ENCODE data around the gene IL11RA. TPM values are rescaled to one million over a fixed set of nuclear protein-coding genes. Genes with fewer than 3 reads are reported as not detected.
A peak's percentile ranks its signal among the peaks of the same experiment; 100 is the strongest.

The IL11RA gene
- total RNA-seq, result 72.4 TPM

GRCh38 chr9:34651876-34652601 lies at the start of gene IL11RA:
Gene IL11RA (plus strand): TSS chr9:34652185. CDS start chr9:34655218, 3,033 bp downstream.
- DNase-seq, result peak; percentile 94

DNA sequence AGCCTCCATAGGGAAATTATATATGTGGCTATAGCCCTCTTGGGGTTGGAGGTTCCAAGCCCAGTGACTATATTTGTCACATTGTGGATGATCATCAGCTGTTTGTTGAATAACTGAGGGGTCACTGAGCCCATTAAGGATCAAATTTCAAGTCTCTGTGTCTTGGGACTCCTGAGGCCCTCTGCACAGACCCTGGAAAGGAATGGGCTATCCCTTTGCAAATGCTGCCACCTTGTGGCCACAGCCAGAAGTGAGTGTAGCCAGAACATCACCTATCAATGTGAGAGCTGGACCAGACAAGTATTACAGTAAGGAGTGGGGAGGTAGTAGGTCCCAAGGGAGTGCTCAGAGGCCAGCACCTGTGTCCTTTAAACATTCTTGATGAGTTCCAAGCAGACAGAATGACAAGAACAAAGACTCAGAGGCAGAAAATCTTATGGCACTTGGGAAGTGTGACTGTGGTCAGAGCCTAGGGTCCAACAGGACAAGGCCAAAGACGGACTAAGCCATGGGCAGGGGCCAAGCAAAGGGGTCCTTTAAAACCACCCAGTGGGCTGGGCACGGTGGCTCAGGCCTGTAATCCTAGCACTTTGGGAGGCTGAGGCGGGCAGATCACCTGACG lies 48.3 kb upstream of the IL11RA start:
- DNase-seq, result peak; percentile 91

- no peak for DNase-seq
Measured at GRCh38 chr9:34606190-34606589, 45.8 kb upstream of the IL11RA start.

GRCh38 chr9:34606905-34607304 lies 45.1 kb upstream of the IL11RA start:
- no peak for DNase-seq

- no peak for DNase-seq
Measured at GRCh38 chr9:34607331-34607730, 44.7 kb upstream of the IL11RA start.

DNA sequence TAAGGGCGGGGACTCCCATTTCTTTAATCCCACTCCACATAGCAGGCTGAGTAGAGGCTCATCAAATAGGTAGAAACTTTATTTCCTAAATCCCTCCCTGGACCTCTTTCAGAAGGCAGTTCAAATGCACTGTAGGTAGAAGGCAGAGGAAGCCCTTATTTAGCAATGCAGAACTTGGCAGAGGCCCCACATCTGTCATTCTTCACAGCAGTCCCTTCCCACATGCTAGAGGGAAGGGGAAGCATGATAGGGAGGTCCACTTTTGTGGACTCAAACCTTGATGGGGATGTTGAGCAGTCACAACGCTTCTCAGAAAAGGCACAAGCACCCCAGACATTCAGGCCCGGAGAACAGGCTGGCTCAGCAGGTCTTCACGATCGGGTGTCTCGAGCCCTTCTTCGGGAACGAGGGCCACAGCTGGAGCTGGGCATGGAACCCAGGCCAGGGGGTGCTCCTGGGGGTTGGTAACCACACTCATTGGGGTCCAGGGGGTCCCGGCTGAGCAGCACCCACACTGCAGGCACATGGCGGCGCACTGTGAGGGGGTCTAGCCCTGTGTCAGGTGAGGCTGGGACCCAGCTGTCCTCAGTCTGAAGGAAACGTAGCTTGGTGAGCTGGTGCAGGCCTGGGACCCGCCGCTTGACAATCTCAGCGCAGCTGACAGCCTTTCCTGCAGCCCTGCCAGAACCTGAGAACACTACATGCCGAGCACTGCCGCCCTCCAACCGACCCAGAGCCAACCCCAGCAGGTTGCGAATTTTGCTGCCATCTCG lies 41.4 kb upstream of the IL11RA start:
- DNase-seq, result no peak

DNA sequence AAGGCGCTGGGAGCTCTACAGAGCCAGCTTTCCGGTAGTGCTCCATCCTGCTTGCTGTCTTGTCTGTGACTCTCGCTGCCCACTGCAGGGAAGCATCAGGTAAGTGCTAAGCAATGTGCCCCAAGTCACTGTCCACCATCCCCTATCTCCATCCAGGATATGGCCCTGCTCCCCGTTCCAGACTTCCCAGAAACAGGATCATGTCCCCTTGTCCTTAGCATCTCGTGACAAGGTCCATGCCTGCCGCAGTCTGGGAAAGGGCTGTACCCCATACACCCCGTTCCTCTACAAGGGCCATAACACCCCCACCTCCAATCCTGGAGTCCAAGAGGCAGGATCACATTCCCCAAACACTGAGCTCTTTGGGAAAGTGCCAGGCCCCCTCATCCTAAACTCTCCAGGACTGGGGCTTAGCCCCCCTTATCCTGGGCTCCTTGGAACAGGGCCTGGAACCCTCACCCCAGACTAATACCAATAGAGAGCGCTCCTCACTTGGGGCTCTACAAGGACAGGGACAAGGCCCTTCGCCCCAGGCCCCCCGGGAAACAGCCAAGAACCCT lies 40.7 kb upstream of the IL11RA start:
- DNase-seq, result no peak

- DNase-seq, result peak; percentile 94
Measured at GRCh38 chr9:34611811-34612787, 39.9 kb upstream of the IL11RA start, which contains the start of gene RPP25L. Gene RPP25L (minus strand): TSS chr9:34612097. CDS start chr9:34611296, 801 bp downstream.

GRCh38 chr9:34612788-34613390 lies 39.1 kb upstream of the IL11RA start:
- peak; percentile 91 for DNase-seq

DNA sequence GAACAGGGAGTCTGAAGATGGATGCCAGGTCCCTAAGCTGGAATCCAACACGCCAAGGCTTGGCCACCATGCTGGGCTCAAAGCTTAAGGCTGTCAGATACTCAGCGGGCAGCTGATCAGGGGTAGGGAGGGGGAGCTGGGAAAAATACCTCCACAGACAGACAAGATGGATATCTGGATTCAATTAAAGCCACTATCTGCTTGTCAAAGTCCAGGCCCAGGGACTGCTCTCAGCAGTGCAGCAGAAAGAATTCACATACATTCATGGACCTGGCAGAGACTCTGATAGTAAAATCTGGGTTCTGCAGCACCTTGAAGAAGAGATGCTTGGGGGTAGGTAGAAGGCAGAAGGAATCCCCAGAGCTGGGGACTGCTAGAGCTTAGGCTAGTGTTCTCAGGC lies 36.9 kb upstream of the IL11RA start:
- DNase-seq, result no peak

DNA sequence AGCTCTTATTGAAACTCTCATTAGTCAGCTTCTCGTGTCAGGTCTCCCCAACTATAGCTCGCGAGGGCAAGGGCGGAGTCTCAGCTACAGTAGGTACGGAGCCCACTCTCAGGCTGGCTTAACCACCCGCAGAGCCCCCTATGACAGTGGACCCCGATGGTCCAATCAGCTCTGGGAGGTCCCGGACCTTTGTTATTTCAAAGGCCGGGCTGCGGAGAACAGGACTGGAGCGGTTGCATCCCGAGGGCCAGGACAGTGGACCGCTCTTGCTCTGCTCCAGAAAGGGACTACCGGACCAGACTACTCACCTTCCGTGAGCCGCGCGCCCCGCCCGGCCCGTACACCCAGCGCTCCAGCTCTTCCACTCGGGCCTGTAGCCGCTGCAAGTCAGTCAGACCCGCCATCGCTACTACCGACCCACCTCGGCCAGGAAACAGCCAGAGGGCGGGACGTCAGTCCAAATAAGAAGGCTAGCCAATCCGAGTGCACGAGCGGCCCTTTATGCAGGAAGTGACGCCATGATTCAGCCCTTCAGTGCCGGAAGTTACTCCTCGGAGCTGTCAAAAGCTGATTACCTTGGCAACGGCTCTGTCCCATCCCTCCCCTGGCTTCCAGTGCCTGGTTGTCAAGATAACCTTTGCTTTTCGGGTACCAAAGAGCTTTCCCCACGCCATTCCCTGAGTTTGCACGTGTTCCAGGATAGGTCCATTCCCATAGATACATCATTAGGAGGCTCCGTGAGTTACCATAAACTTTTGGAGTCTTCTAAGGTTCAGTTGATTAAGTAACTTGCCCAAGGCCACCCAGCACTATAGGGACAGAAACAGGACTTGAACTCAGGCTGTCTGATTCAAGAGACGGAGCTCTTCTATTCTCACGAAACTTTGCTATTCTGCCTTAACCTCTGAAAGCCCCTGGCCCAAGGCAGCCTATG lies 31.7 kb upstream of the IL11RA start, which contains the start of gene DCTN3:
Gene DCTN3 (minus strand): TSS at position 435 of the 934 bp plus-strand sequence. CDS start 31 bp downstream, at position 404.
- peak; percentile 97 for DNase-seq

DNA sequence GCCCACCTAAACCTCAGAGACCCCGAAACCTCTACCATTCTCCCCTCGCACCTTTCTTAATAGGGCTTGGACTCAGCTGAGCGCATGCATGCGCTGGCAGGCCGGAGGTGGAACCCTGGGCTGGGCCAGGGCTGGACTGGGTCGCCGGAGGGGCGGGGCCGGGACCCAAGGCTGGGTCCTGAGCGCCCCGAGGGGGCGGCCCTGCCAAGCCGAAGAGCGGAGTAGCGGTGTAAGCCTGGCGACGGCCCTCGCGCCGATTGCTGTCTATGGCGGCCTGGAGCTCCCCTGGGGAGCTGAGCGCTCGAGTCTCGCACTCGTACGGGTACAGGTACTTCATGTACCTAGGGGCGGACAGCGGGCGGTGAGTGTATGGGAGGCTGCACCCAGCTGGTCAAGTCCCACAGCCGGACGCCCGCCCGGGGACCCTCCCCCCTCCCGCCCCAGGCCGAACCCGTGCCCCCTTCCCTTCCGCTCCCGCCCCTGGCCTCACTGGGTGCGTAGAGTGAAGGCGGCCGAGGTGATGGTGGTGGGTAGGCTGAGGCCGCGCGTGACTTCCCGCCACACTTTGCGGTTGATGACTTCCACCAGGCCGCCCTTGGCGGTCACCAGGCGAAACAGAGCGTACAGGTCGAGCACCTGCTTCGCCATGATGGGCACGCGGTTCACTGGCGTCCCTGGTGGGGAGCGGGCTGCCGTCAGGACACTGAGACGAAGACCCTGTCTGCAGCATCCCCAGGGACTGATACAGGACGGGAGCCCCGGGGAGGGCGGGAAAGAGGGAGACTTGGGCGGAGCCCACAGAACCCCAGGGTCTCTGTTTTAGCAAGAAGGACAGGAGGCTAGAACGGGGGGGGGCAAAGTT lies 28.4 kb upstream of the IL11RA start:
- DNase-seq, result no peak

- no peak for DNase-seq
Measured at GRCh38 chr9:34624475-34625185, 27.4 kb upstream of the IL11RA start.

GRCh38 chr9:34625186-34625486 lies 26.8 kb upstream of the IL11RA start:
- DNase-seq, result no peak

DNA sequence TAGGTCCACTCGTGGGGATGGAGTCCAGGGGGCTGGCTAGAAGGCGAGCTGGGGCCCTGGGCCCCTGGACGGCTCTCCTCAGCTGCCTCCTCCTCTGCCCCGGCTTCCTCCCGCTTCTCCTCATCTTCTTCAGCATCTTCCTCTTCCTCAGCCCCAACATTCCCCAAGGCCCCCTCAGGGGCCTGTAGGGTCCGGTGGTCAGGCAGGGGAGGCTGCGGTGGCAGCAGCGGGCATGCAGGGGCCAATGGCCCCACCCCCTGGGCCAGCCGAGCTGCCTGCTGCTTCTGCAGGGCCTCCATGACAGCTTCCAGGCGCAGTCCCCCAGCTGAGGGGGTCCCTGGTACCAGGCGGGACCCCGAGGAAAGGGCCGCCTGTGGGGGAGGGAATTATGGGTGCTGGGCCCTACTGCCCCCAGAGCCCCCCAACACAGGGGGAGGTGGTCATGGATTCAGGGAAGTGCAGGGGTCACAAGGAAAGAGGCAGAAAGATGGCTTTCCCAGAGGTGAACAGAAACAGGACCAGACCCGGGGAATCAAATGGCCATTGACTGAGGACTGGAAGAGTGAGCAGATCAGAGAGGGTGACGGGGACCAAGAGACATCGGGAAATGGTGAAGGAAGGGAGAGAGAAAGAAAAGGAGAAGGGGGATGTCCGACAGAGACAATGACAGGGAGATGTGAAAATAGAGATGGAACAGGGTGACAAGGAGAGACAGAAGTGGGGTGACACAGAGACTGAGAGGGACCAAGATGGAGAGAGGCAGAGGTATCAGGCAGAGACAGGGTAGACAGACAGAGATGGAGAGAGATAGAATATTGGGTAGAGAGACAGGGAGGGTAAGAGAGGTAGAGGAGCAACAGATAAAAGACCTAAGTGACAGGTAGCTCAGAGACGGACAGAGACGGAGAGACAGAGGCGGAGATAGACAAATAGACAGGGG lies 24.0 kb upstream of the IL11RA start:
- no peak for DNase-seq

GRCh38 chr9:34628656-34629490 lies 23.1 kb upstream of the IL11RA start, which contains the start of gene ARID3C:
Gene ARID3C (minus strand): TSS chr9:34629066. CDS start chr9:34628014, 1,052 bp downstream.
- no peak for DNase-seq
